Measurements from ENCODE around the gene DENND2D. TPM values are rescaled to one million over a fixed set of nuclear protein-coding genes. Genes with fewer than 3 reads are reported as not detected.

The DENND2D gene
- total RNA-seq, 2 experiments from 2014 or later, result 60.7 to 62.0 TPM

GRCh38 chr1:111208921-111209320 lies 8.5 kb upstream of the DENND2D start:
- Mint-ChIP-seq H3K4me3 (no peak overlapping the region), H3K9me3 (no peaks in the 10 kb centered on the region), H3K36me3 (ENCODE audit: low read depth) (peaks cover 10% of the 10 kb centered on the region), H3K4me1 (ENCODE audit: low read depth) (peaks cover 86% of the 10 kb centered on the region), H3K27me3 (no peaks in the 10 kb centered on the region), H3K27ac (no peak overlapping the region)
- Histone ChIP-seq H3K4me1 (ENCODE audit: insufficient read depth, low read length) (peaks cover 34% of the 10 kb centered on the region), H3K27ac (ENCODE audit: low read depth in 1 of 2, low read length in 2 of 2) (no peak overlapping the region), H3K4me3 (ENCODE audit: low read length) (no peak overlapping the region), H3K27me3 (ENCODE audit: control insufficient read depth in 1 of 2, insufficient read depth in 2 of 2, low read length in 2 of 2) (no peaks in the 10 kb centered on the region), H3K36me3 (ENCODE audit: insufficient read depth, low read length) (no peaks in the 10 kb centered on the region), H3K9me3 (ENCODE audit: control insufficient read depth in 1 of 2, insufficient read depth in 1 of 2, low read length in 2 of 2) (no peaks in the 10 kb centered on the region)
- TF ChIP-seq CTCF (IDR thresholded peaks at IDR 0.05), result no peak
- CTCF ChIA-PET, result no interaction called here
- POLR2A ChIA-PET, result interaction anchor here (0.8 to 1.6 kb wide), 3 partner anchors 8 to 18 kb away, joined by 3 to 6 read pairs (median 3); partner anchors contain the start of genes CHI3L2 and DENND2D
- DNase-seq (no peak), ATAC-seq (ENCODE audit: poor library complexity) (no peak)
- intact Hi-C loops (cut with DNase I, micrococcal nuclease), result loop anchor here in 1 of 2 experiments (5.0 to 10.0 kb wide), 3 partner anchors 247 to 584 kb away; partner anchors contain the start of gene LRIF1

- ChIA-PET POLR2A (interaction anchor here (2.8 kb wide), 1 partner anchor 10 kb away, joined by 23 read pairs; no protein-coding TSS in a partner anchor), CTCF (no interaction called here)
- Mint-ChIP-seq H3K4me3 (peak overlapping the region; percentile 99), H3K36me3 (ENCODE audit: low read depth) (peaks cover 14% of the 10 kb centered on the region), H3K27ac (peak overlapping the region; percentile 90), H3K9me3 (no peaks in the 10 kb centered on the region), H3K4me1 (ENCODE audit: low read depth) (peaks cover 89% of the 10 kb centered on the region), H3K27me3 (no peaks in the 10 kb centered on the region)
- H3K4me1 ChIP-seq (ENCODE audit: insufficient read depth, low read length), result peaks cover 48% of the 10 kb centered on the region
- H3K4me3 ChIP-seq (ENCODE audit: low read length), result no peak overlapping the region
- intact Hi-C loops (cut with DNase I, micrococcal nuclease), result loop anchor here (1.0 to 10.0 kb wide), 4 partner anchors 11 to 581 kb away; partner anchors contain the start of gene LRIF1 (in 1 of the 2)
- ATAC-seq (ENCODE audit: poor library complexity), result no peak
- H3K27ac ChIP-seq (ENCODE audit: low read depth in 1 of 2, low read length in 2 of 2), result peak overlapping the region; percentile 76 to 97
- H3K27me3 ChIP-seq (ENCODE audit: control insufficient read depth in 1 of 2, insufficient read depth in 2 of 2, low read length in 2 of 2), result no peaks in the 10 kb centered on the region
- H3K36me3 ChIP-seq (ENCODE audit: insufficient read depth, low read length), result no peaks in the 10 kb centered on the region
- TF ChIP-seq CTCF (IDR thresholded peaks at IDR 0.05), result no peak
- no peaks in the 10 kb centered on the region for H3K9me3 ChIP-seq (ENCODE audit: control insufficient read depth in 1 of 2, insufficient read depth in 1 of 2, low read length in 2 of 2)
- no peak for DNase-seq
Measured at GRCh38 chr1:111205714-111206050, 5.2 kb upstream of the DENND2D start.

- Mint-ChIP-seq H3K27me3 (no peaks in the 10 kb centered on the region), H3K27ac (peak overlapping the region; percentile 90), H3K4me3 (peak overlapping the region; percentile 99), H3K4me1 (ENCODE audit: low read depth) (peaks cover 89% of the 10 kb centered on the region), H3K36me3 (ENCODE audit: low read depth) (peaks cover 20% of the 10 kb centered on the region), H3K9me3 (no peaks in the 10 kb centered on the region)
- H3K4me1 ChIP-seq (ENCODE audit: insufficient read depth, low read length), result peaks cover 49% of the 10 kb centered on the region
- DNase-seq, result no peak
- peak overlapping the region; percentile 76 to 97 for H3K27ac ChIP-seq (ENCODE audit: low read depth in 1 of 2, low read length in 2 of 2)
- ChIA-PET POLR2A (interaction anchor here (15.0 kb wide), 1 partner anchor 17 kb away, joined by 756 read pairs; the partner anchor contains the start of gene CHI3L2), CTCF (no interaction called here)
- ATAC-seq (ENCODE audit: poor library complexity), result no peak
- H3K36me3 ChIP-seq (ENCODE audit: insufficient read depth, low read length), result no peaks in the 10 kb centered on the region
- H3K4me3 ChIP-seq (ENCODE audit: low read length), result peak overlapping the region; percentile 79
- H3K27me3 ChIP-seq (ENCODE audit: control insufficient read depth in 1 of 2, insufficient read depth in 2 of 2, low read length in 2 of 2), result no peaks in the 10 kb centered on the region
- TF ChIP-seq CTCF (IDR thresholded peaks at IDR 0.05), result no peak
- no peaks in the 10 kb centered on the region for H3K9me3 ChIP-seq (ENCODE audit: control insufficient read depth in 1 of 2, insufficient read depth in 1 of 2, low read length in 2 of 2)
- intact Hi-C loops (cut with DNase I, micrococcal nuclease), result loop anchor here (1.0 to 10.0 kb wide), 4 partner anchors 11 to 580 kb away; partner anchors contain the start of gene LRIF1 (in 1 of the 2)
Measured at GRCh38 chr1:111204983-111205713, 4.7 kb upstream of the DENND2D start.
